Spinal cord (tissue), 10 donors: ENCODE results near the gene ZEB2. TPM values are rescaled to one million over a fixed set of nuclear protein-coding genes. Genes with fewer than 3 reads are reported as not detected.

Experiments used
- DNase-seq, 6 donors: peaks; one replicate each; pipeline versions ENCODE4 v3.0.0 to v3.0.0-alpha.2; 2013 to 2015; ENCODE audit warnings: low spot score in 6 of 6, low read depth in 4 of 6
- H3K27ac ChIP-seq: one replicate; pipeline ENCODE4 v1.5.1; 2013; ENCODE audit warnings: low read depth, low read length, control low read depth
- H3K27me3 ChIP-seq: one replicate; pipeline ENCODE4 v1.6.1; 2013; ENCODE audit warnings: low read length; ENCODE audit not compliant: control insufficient read depth, insufficient read depth
- H3K36me3 ChIP-seq: one replicate; pipeline ENCODE4 v1.6.1; 2013; ENCODE audit warnings: low read length; ENCODE audit not compliant: control insufficient read depth, insufficient read depth
- H3K4me1 ChIP-seq: one replicate; pipeline ENCODE4 v1.6.1; 2013; ENCODE audit warnings: low read length; ENCODE audit not compliant: control insufficient read depth, insufficient read depth
- H3K4me3 ChIP-seq: one replicate; pipeline ENCODE4 v1.5.1; 2013; ENCODE audit warnings: low read depth, low read length, control low read depth
- H3K9me3 ChIP-seq: one replicate; pipeline ENCODE4 v1.6.1; 2013; ENCODE audit warnings: low read length; ENCODE audit not compliant: control insufficient read depth, insufficient read depth
- WGBS: methylation state at CpG from one replicate; pipeline ENCODE4 v1.1.5; 2013; ENCODE audit warnings: missing lambda C conversion rate; ENCODE audit not compliant: insufficient coverage; 5-methylcytosine and 5-hydroxymethylcytosine counted together
- polyA plus RNA-seq, 2 donors: library from polyadenylated mRNA; unstranded; fragments of 120-200 nt; gene quantifications; one replicate each; pipeline ENCODE4 v1.2.1, GENCODE V29; 2013; ENCODE audit not compliant: insufficient read length in 2 of 2
- total RNA-seq, 2 donors: library from RNA; depleted of rRNA in 1 of 2; stranded (reverse); fragments of 120-200 nt in 1 of 2; fragments of >200 nt in 1 of 2; gene quantifications; one replicate each; pipeline versions ENCODE4 v1.2.3 to v1.2.4, GENCODE V29; 2013 to 2014
- donor health status: healthy.

ZEB2 gene
- total and polyA plus RNA-seq, 4 donors: 138 to 208 (median 164) TPM

- DNase-seq: no peak
- Histone ChIP-seq H3K4me1 (no peaks in the 10 kb centered on the region), H3K9me3 (no peaks in the 10 kb centered on the region), H3K27me3 (no peaks in the 10 kb centered on the region), H3K36me3 (no peaks in the 10 kb centered on the region), H3K27ac (no peak overlapping the region), H3K4me3 (no peak overlapping the region)
- 94% methylated on average over 2 of the region's 3 CpGs for WGBS
Measured at GRCh38 chr2:144550911-144551310, 31.0 kb upstream of the ZEB2 start.

DNA sequence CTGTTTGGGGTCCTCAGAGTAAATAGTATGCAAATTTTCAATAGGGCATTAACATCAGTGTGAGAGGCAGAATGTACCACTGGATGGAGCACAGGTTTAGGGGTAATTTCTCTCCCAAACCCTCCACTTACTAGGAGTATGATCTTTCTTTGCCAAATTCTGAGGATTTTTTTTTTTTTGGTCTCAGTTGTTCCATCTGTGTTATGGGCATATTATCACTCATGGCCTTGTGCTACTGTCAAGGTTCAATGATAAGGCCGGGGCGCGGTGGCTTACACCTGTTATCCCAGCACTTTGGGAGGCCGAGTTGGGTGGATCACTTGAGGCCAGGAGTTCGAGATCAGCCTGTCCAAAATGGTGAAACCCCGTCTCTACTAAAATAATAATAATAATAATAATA lies 30.2 kb upstream of the ZEB2 start:
- H3K36me3 ChIP-seq: no peaks in the 10 kb centered on the region
- H3K4me3 ChIP-seq: no peak overlapping the region
- no peaks in the 10 kb centered on the region for H3K4me1 ChIP-seq
- no peaks in the 10 kb centered on the region for H3K9me3 ChIP-seq
- no peak for DNase-seq
- H3K27me3 ChIP-seq: no peaks in the 10 kb centered on the region
- 100% methylated on average over 3 of the region's 6 CpGs for WGBS
- H3K27ac ChIP-seq: no peak overlapping the region

GRCh38 chr2:144548532-144549191 lies 28.7 kb upstream of the ZEB2 start:
- Histone ChIP-seq H3K4me3 (no peak overlapping the region), H3K27me3 (no peaks in the 10 kb centered on the region), H3K9me3 (no peaks in the 10 kb centered on the region), H3K36me3 (no peaks in the 10 kb centered on the region), H3K4me1 (no peaks in the 10 kb centered on the region), H3K27ac (no peak overlapping the region)
- DNase-seq: no peak

GRCh38 chr2:144548088-144548487 lies 28.2 kb upstream of the ZEB2 start:
- DNase-seq: no peak
- WGBS: no CpG with 5 or more reads among the region's 1 CpG

DNA sequence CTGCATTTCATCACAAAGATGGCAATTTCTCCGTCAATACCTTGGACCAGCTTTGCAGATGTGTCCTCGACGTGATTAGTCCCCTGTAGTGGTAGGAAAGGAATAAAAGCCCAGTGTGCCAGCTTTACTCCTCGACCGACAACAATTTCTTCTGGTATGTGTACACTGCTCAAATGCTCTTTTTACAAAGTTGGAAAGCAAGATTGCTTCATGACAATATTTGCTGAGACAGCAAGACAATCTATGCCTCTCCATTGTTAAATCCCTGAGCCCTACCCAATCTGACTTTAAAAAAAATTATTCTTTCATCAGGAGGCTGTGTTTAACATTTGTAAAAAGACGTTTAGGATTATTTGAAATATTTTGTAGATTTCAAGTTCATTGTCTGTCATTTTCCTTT lies 27.6 kb upstream of the ZEB2 start:
- H3K27ac ChIP-seq: peak overlapping the region; percentile 29
- WGBS: no CpG with 5 or more reads among the region's 6 CpGs
- H3K36me3 ChIP-seq: no peaks in the 10 kb centered on the region
- no peaks in the 10 kb centered on the region for H3K27me3 ChIP-seq
- no peak for DNase-seq
- no peak overlapping the region for H3K4me3 ChIP-seq
- H3K4me1 ChIP-seq: no peaks in the 10 kb centered on the region
- no peaks in the 10 kb centered on the region for H3K9me3 ChIP-seq

More at GRCh38 chr2:144548088-144548487, 28.2 kb upstream of the ZEB2 start:
- Histone ChIP-seq H3K4me3 (no peak overlapping the region), H3K27me3 (no peaks in the 10 kb centered on the region), H3K36me3 (no peaks in the 10 kb centered on the region), H3K9me3 (no peaks in the 10 kb centered on the region), H3K27ac (no peak overlapping the region), H3K4me1 (no peaks in the 10 kb centered on the region)

- 69% methylated on average over 1 of the region's 6 CpGs for WGBS
- no peaks in the 10 kb centered on the region for H3K4me1 ChIP-seq
- no peak overlapping the region for H3K4me3 ChIP-seq
- no peaks in the 10 kb centered on the region for H3K36me3 ChIP-seq
- H3K27ac ChIP-seq: peak overlapping the region; percentile 29
- H3K27me3 ChIP-seq: no peaks in the 10 kb centered on the region
- no peak for DNase-seq
- no peaks in the 10 kb centered on the region for H3K9me3 ChIP-seq
Measured at GRCh38 chr2:144546933-144547332, 27.0 kb upstream of the ZEB2 start.

DNA sequence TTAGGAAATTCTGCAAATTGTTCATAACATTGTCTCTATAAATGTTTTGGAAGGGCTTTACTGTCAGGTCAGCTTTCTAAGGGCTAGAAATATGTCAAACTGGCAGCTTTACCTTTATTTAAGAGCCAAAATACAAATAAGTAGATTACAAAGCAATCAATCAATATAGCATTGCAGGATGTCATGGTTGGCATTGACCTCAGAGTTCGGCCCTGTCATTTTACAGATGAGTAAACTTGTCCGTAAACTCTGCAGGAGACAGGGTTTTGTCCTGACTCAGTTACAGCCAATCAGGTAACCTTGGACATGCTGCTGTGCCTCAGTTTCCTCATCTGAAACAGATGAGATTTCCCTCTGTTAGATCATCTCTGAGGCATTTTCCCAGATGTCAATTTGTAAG lies 25.9 kb upstream of the ZEB2 start:
- H3K27me3 ChIP-seq: no peaks in the 10 kb centered on the region
- H3K4me3 ChIP-seq: no peak overlapping the region
- H3K36me3 ChIP-seq: no peaks in the 10 kb centered on the region
- H3K27ac ChIP-seq: no peak overlapping the region
- DNase-seq: no peak
- H3K9me3 ChIP-seq: no peaks in the 10 kb centered on the region
- H3K4me1 ChIP-seq: no peaks in the 10 kb centered on the region
- whole genome bisulfite sequencing: 94% methylated on average over 2 of the region's 2 CpGs

DNA sequence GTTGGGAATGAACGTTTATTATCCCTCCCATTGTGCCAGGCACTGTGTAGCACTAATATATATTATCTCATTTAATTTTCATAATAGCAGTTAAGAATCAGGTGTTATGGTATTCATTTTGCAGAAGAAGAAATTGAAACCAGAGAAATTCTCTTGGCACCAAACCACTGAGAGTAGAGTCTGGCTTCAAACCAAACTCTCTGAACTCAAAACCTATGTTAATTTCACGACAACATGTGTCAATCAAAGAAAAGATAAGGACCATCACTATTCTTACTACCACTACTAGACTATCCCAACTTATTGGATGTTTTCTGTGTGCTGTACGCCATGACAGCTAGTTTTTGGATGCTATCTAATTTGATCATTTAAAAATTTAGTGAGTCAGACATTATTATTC lies 24.1 kb upstream of the ZEB2 start:
- Histone ChIP-seq H3K4me1 (no peaks in the 10 kb centered on the region), H3K27me3 (no peaks in the 10 kb centered on the region), H3K9me3 (no peaks in the 10 kb centered on the region), H3K4me3 (no peak overlapping the region), H3K27ac (no peak overlapping the region), H3K36me3 (no peaks in the 10 kb centered on the region)
- DNase-seq: no peak
- WGBS: no CpG with 5 or more reads among the region's 3 CpGs

DNA sequence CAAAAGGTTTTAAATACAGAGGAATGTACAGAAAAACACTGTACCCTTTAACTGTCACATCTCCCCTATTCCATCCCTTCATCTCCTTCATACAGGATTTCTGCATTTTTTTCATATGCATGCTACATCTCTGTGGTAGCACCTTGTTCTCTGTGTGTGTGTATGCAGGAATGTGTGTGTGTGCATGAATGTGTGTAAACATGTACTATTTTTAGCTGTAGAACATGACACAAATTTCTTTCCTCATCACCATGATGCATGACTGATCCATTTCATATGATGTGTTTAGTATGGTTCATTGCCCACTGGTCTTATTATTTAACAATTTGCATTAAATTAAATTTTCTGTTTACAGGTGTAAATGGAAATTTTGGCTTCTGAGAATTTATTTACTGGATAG lies 21.5 kb upstream of the ZEB2 start:
- Histone ChIP-seq H3K9me3 (no peaks in the 10 kb centered on the region), H3K27ac (no peak overlapping the region), H3K4me1 (no peaks in the 10 kb centered on the region), H3K36me3 (no peaks in the 10 kb centered on the region), H3K27me3 (no peaks in the 10 kb centered on the region), H3K4me3 (no peak overlapping the region)
- DNase-seq: no peak

GRCh38 chr2:144539289-144539782 lies 19.4 kb upstream of the ZEB2 start:
- Histone ChIP-seq H3K27ac (no peak overlapping the region), H3K4me3 (no peak overlapping the region), H3K36me3 (no peaks in the 10 kb centered on the region), H3K9me3 (no peaks in the 10 kb centered on the region), H3K4me1 (no peaks in the 10 kb centered on the region), H3K27me3 (no peaks in the 10 kb centered on the region)
- no peak for DNase-seq
- no CpG with 5 or more reads among the region's 4 CpGs for WGBS
